Subcutaneous abdominal adipose tissue (tissue), 5 donors: ENCODE measurements around the gene UPK1A.

ENCODE experiments used
- H3K27ac ChIP-seq: one replicate; pipeline ENCODE4 v1.7.0; 2013; ENCODE audit warnings: low read depth, mild to moderate bottlenecking, inconsistent platforms, low read length, moderate library complexity
- H3K27me3 ChIP-seq, 5 donors: one replicate each; pipeline ENCODE4 v1.7.0; 2013; ENCODE audit warnings: low read length in 5 of 5, inconsistent platforms in 1 of 5; ENCODE audit not compliant: control insufficient read depth in 5 of 5, insufficient read depth in 4 of 5
- H3K36me3 ChIP-seq, 5 donors: one replicate each; pipeline ENCODE4 v1.7.0; 2013; ENCODE audit warnings: low read length in 5 of 5; ENCODE audit not compliant: control insufficient read depth in 5 of 5, insufficient read depth in 5 of 5
- H3K4me1 ChIP-seq, 5 donors: one replicate each; pipeline ENCODE4 v1.7.0; 2013; ENCODE audit warnings: low read length in 5 of 5, mild to moderate bottlenecking in 3 of 5, moderate library complexity in 1 of 5; ENCODE audit not compliant: control insufficient read depth in 5 of 5, insufficient read depth in 5 of 5
- H3K4me3 ChIP-seq, 5 donors: one replicate each; pipeline ENCODE4 v1.7.0; 2013; ENCODE audit warnings: low read length in 5 of 5, low read depth in 1 of 5
- H3K9ac ChIP-seq, 5 donors: one replicate each; pipeline ENCODE4 v1.7.0; 2013; ENCODE audit warnings: low read length in 5 of 5, mild to moderate bottlenecking in 4 of 5, moderate library complexity in 3 of 5
- H3K9me3 ChIP-seq, 5 donors: one replicate each; pipeline ENCODE4 v1.7.0; 2013; ENCODE audit warnings: low read length in 5 of 5; ENCODE audit not compliant: control insufficient read depth in 5 of 5
- donor health status: healthy.
- donor health status: healthy.
- donor health status: healthy.
- donor health status: healthy.
- donor health status: healthy.

UPK1A gene

GRCh38 chr19:35656700-35657099 is 9.6 kb upstream of the UPK1A start:
- no peak overlapping the region for H3K27ac ChIP-seq
- H3K4me1 ChIP-seq: peaks cover 0 to 4% (median 2%) of the 10 kb centered on the region in 5 donors
- no peaks in the 10 kb centered on the region for H3K27me3 ChIP-seq
- H3K9me3 ChIP-seq: no peaks in the 10 kb centered on the region
- no peak overlapping the region for H3K4me3 ChIP-seq
- H3K9ac ChIP-seq: no peak overlapping the region
- peaks cover 6 to 67% (median 59%) of the 10 kb centered on the region in 5 donors for H3K36me3 ChIP-seq

GRCh38 chr19:35657904-35658700 is 8.2 kb upstream of the UPK1A start:
- Histone ChIP-seq H3K4me1 (peaks cover 0 to 4% (median 2%) of the 10 kb centered on the region in 5 donors), H3K4me3 (no peak overlapping the region), H3K27me3 (no peaks in the 10 kb centered on the region), H3K9ac (no peak overlapping the region), H3K27ac (no peak overlapping the region), H3K36me3 (peaks cover 6 to 63% (median 57%) of the 10 kb centered on the region in 5 donors), H3K9me3 (no peaks in the 10 kb centered on the region)

- H3K9me3 ChIP-seq: no peaks in the 10 kb centered on the region
- no peak overlapping the region for H3K9ac ChIP-seq
- H3K27ac ChIP-seq: no peak overlapping the region
- H3K4me1 ChIP-seq: peaks cover 0 to 4% (median 2%) of the 10 kb centered on the region in 5 donors
- H3K27me3 ChIP-seq: no peaks in the 10 kb centered on the region
- no peak overlapping the region for H3K4me3 ChIP-seq
- peaks cover 0 to 37% (median 34%) of the 10 kb centered on the region in 5 donors for H3K36me3 ChIP-seq
Observed at GRCh38 chr19:35661995-35662340, 4.3 kb upstream of the UPK1A start.

- H3K9ac ChIP-seq: no peak overlapping the region
- no peak overlapping the region for H3K27ac ChIP-seq
- peaks cover 0 to 19% (median 13%) of the 10 kb centered on the region in 5 donors for H3K36me3 ChIP-seq
- H3K4me1 ChIP-seq: peaks cover 0 to 4% (median 2%) of the 10 kb centered on the region in 5 donors
- H3K4me3 ChIP-seq: no peak overlapping the region
- H3K27me3 ChIP-seq: no peaks in the 10 kb centered on the region
- H3K9me3 ChIP-seq: no peaks in the 10 kb centered on the region
Observed at GRCh38 chr19:35663981-35664380, 2.3 kb upstream of the UPK1A start.

- Histone ChIP-seq H3K27me3 (peaks cover 0 to 3% (median 0%) of the 10 kb centered on the region in 5 donors), H3K9ac (no peak overlapping the region), H3K36me3 (peaks cover 0 to 12% (median 10%) of the 10 kb centered on the region in 5 donors)
Observed at GRCh38 chr19:35665157-35665556, 1.2 kb upstream of the UPK1A start.

GRCh38 chr19:35665604-35666003 is 713 bp upstream of the UPK1A start:
- H3K4me1 ChIP-seq: peaks cover 0 to 4% (median 2%) of the 10 kb centered on the region in 5 donors
- no peak overlapping the region for H3K4me3 ChIP-seq
- peaks cover 0 to 3% (median 0%) of the 10 kb centered on the region in 5 donors for H3K27me3 ChIP-seq
- no peaks in the 10 kb centered on the region for H3K9me3 ChIP-seq
- peaks cover 0 to 12% (median 9%) of the 10 kb centered on the region in 5 donors for H3K36me3 ChIP-seq
- H3K9ac ChIP-seq: no peak overlapping the region
- H3K27ac ChIP-seq: no peak overlapping the region

More at GRCh38 chr19:35665157-35665556, 1.2 kb upstream of the UPK1A start:
- Histone ChIP-seq H3K4me1 (peaks cover 0 to 4% (median 2%) of the 10 kb centered on the region in 5 donors), H3K4me3 (no peak overlapping the region), H3K9me3 (no peaks in the 10 kb centered on the region), H3K27ac (no peak overlapping the region)

- Histone ChIP-seq H3K9me3 (no peaks in the 10 kb centered on the region), H3K9ac (no peak overlapping the region), H3K36me3 (peaks cover 0 to 3% (median 0%) of the 10 kb centered on the region in 5 donors), H3K4me3 (no peak overlapping the region), H3K4me1 (peaks cover 0 to 9% (median 8%) of the 10 kb centered on the region in 5 donors), H3K27ac (no peak overlapping the region), H3K27me3 (peaks cover 0 to 19% (median 8%) of the 10 kb centered on the region in 5 donors)
Observed at GRCh38 chr19:35669566-35669965, 3.2 kb downstream of the UPK1A start.

- Histone ChIP-seq H3K27me3 (peaks cover 0 to 19% (median 8%) of the 10 kb centered on the region in 5 donors), H3K27ac (no peak overlapping the region)
Observed at GRCh38 chr19:35669974-35670373, 3.7 kb downstream of the UPK1A start.

GRCh38 chr19:35670686-35671085 is 4.4 kb downstream of the UPK1A start:
- no peak overlapping the region for H3K9ac ChIP-seq
- peaks cover 0 to 22% (median 8%) of the 10 kb centered on the region in 5 donors for H3K27me3 ChIP-seq
- no peak overlapping the region for H3K27ac ChIP-seq
- H3K4me1 ChIP-seq: peaks cover 0 to 9% (median 8%) of the 10 kb centered on the region in 5 donors
- H3K9me3 ChIP-seq: no peaks in the 10 kb centered on the region
- H3K36me3 ChIP-seq: no peaks in the 10 kb centered on the region
- no peak overlapping the region for H3K4me3 ChIP-seq

More at GRCh38 chr19:35669974-35670373, 3.7 kb downstream of the UPK1A start:
- Histone ChIP-seq H3K4me3 (no peak overlapping the region), H3K9ac (no peak overlapping the region), H3K9me3 (no peaks in the 10 kb centered on the region), H3K4me1 (peaks cover 0 to 9% (median 8%) of the 10 kb centered on the region in 5 donors), H3K36me3 (peaks cover 0 to 3% (median 0%) of the 10 kb centered on the region in 5 donors)

- H3K9me3 ChIP-seq: no peaks in the 10 kb centered on the region
- H3K4me3 ChIP-seq: no peak overlapping the region
- peaks cover 0 to 24% (median 10%) of the 10 kb centered on the region in 5 donors for H3K27me3 ChIP-seq
- H3K9ac ChIP-seq: no peak overlapping the region
- peaks cover 0 to 9% (median 8%) of the 10 kb centered on the region in 5 donors for H3K4me1 ChIP-seq
- H3K27ac ChIP-seq: no peak overlapping the region
- H3K36me3 ChIP-seq: no peaks in the 10 kb centered on the region
Observed at GRCh38 chr19:35671818-35672217, 5.5 kb downstream of the UPK1A start.
